ENCODE results near the gene GUCY2F.
A peak's percentile ranks its signal among the peaks of the same experiment; 100 is the strongest.

Gene GUCY2F

GRCh38 chrX:109481986-109482385 is at the start of gene GUCY2F:
Gene GUCY2F, minus strand, starts transcription at chrX:109482086. Its CDS starts 6,150 bp downstream, at chrX:109475936.
- FAIRE-seq, result no peak

DNA sequence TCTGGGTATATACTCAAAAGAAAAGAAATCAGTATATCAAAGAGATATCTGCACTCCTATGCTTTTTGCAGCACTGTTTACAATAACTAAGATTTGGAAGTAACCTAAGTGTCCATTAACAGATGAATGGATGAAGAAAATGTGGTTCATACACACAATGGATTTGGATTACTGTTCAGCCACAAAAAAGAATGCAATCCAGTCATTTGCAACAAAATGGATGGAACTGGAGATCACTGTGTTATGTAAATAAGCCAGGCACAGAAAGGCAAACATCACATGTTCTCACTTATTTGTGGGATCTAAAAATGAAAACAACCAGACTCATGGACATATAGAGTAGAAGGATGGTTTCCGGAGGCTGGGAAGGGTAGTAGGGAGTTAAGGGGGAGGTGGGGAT is 37.1 kb upstream of the GUCY2F start:
- no peak for FAIRE-seq

DNA sequence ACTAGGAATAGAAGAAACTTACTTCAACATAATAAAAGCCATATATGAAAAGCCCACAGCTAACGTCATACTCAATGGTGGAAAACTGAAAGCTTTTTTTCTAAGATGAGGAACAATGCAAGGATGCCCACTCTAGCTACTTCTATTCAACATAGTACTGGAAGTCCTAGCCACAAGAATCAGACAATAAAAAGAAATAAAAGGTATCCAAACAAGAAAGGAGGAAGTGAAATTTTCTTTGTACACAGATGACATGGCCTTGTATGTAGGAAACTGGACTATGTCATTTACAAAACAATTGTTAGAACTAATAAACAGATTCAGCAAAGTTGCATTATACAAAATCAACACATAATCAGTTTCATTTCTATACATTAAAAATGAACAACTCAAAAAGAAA is 29.2 kb upstream of the GUCY2F start:
- no peak for FAIRE-seq

DNA sequence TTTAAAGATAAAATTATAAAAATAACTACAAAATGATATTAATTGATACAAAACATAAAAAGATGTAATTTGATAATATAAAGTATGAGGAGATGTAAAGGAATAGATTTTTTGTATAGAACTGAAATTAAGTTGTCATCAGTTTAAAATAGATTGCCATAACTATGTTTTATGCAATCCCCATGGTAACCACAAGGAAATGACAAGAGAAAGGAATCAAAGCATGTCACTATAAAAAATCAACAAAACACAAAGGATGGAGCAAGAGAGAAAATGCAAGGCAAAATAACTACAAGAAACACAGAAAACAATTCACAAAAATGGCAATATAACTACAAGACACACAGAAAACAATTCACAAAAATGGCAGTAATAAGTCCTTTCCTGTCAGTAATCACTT is 27.0 kb upstream of the GUCY2F start:
- FAIRE-seq, result no peak

DNA sequence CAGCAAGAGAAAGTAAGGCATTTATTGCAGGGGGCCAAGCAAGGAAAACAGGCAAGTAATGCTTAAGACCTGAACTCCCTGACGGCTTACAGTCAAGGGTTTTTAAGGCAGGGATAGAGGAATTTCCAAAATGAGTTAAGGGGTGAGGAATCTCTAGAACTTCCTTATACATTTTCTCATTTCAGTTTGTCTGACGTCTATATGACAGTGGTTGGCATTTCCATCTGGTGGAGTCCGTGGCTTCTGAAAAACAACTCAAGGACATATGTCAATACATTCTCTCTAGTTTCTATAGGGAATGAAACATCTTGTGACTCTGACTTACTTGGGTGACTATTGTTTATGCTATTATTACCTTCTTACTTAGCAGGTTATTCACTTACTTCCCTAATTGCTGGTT is 19.3 kb upstream of the GUCY2F start:
- no peak for FAIRE-seq

- no peak for FAIRE-seq
Measured at GRCh38 chrX:109498434-109498833, 16.5 kb upstream of the GUCY2F start.

DNA sequence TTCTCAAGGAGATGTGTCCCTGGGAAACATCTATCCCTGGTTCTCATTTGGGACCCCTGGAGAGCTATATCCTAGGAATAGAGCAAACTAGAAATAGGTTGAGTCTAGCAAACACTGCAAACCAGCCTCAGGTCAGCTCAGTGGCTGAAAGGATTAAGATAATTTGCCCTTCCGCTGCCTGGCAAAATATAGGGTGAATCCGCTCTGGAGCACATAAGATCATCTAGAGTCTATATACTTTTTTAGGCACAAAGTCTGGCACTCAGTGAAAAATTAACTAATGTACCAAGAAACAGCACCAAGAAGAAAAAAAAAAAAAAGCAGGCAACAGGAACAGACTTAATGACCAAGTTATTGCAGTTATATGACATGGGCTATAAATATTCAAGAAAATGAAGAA is 7.3 kb upstream of the GUCY2F start:
- no peak for FAIRE-seq

GRCh38 chrX:109487640-109488039 is 5.8 kb upstream of the GUCY2F start:
- FAIRE-seq, result no peak

- peak; percentile 97 for FAIRE-seq
Measured at GRCh38 chrX:109485470-109486340, 3.8 kb upstream of the GUCY2F start.

DNA sequence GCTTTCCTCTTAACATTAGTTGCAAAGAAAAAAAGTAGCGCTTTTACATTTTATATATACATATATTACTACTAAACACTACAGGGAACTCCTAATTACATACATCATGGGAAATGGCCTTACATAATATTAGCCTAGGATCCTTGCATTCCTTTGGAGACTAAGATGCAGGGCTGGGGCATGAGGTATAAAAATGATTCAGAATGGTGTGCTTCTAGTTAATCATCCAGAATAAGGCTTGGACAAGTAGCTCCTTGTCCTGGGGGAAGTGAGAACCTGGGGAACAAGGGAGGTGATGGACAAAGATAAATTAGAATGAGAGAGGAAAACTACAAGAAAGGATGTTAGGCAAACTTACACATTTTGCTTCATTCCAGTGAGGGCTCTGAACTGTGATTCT is 3.0 kb upstream of the GUCY2F start:
- FAIRE-seq, result no peak

DNA sequence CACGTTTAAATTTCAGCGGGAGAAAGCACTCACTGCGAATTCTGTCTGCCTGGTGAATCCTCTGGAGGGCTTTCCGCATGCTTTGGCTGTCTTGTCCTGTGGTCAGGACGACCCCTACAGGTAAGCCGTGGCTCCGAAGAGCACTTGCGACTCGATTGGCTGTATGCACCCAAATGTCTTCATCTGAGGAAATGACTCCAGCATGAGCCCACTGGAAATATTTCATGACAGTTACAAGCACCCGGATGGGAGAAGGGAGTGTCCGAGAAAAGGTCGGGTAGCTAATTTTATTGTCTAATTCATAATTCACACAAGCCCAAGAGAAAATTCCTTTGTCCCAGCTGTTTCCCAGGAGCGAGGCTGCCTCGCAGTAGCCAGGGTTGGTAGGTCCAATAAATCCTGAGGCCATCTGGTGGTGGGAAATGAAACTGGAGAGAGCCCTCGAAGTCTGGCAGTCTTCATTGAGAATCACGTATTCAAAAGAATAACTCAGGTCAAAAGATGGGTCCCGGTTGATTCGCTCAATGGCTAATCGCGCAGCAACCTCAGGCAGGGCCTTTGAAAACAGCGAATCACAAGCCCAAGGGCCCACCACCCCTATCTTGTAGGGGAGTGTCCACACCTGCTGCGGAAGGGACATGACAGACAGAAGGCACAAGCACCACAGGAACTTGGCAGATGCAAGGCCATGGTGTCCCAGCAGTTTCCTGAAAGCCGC is 6.6 kb downstream of the GUCY2F start:
- FAIRE-seq, result peak; percentile 51

DNA sequence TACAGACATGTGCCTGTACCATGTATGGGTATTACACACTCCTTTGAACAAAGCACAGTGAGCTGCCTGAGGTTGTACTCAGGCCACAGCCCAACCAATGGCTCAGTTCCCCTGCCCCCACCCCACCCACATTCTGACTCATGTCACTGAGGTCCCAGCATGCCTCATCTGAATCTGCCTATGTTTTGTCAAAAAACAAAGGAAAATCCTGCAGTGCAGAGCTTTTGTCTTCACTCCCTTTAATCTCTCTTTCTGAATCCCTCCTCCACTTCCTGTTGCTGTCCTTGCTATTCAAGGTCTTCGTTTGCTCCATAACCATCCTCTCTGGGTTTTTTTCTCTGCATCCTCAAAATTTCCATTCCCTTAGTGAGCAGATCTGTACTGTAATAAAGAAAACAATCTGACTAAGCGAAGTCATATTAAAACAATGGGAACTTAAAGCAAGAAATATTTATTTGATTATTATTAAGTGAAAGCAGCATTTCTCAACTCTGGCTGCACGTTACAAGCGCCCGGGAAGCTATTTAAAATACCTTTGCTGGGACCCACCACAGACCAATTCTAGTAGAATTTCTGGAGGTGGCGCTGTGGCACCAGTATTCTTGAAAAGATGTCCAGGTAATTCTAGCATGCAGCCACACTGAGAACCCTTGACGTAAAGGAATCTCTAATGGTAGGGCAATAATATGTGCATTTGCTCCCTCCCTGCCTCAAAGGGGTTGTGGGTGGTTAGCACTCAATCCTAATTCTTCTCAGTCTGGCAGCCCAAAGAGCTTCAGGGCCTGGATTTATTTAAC is 8.7 kb downstream of the GUCY2F start:
- FAIRE-seq, result no peak

- no peak for FAIRE-seq
Measured at GRCh38 chrX:109464231-109464630, 17.7 kb downstream of the GUCY2F start.

- no peak for FAIRE-seq
Measured at GRCh38 chrX:109463784-109464183, 18.1 kb downstream of the GUCY2F start.

DNA sequence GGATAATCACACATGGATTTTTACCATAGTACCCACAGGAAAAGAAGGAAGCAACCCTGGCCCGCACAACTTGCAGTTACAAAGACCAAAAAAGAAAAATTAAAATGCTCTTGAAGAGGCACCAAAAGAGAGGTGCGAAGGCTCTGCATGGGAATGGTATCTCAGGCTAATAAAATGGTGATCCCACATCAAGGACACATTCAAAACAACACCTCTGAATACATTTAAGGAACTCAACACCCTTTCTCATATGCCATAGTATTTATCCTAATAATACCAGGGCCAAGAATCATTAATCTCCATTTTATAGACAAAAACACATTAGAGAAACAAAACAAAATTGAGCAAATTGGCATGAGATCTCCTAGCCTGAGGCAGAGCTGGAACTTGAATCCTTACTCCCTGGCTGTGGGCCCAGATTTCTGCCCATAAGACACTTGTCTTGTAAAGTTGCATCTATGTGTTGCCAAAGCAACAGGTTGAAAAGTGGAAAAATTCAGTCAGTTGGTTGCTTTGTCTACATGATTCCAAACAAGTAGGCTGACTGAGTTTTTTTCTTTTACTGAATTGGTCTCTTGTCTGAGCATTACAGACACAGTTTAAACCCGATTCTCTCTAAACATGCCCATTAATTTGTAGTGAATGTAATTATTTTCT is 33.5 kb downstream of the GUCY2F start:
- FAIRE-seq, result no peak

DNA sequence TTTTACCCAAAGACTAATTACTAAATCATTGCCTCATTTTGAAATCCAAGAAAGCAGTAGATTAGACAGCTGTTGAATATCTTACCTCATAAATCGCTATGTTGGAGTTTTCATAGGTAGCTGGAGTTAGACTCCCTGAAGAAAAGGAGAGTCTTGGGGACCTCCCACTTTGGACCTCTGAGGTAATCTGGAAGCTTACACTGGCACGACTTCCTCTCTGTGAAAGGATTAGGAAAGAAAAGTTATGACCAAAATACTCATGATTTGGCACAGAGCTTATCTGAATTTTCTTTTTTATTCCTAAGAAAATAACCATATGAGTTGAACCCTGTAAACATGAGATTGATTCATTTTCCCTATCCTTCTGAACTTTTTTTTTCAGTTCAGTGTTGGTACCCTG is 40.6 kb downstream of the GUCY2F start:
- FAIRE-seq, result no peak

DNA sequence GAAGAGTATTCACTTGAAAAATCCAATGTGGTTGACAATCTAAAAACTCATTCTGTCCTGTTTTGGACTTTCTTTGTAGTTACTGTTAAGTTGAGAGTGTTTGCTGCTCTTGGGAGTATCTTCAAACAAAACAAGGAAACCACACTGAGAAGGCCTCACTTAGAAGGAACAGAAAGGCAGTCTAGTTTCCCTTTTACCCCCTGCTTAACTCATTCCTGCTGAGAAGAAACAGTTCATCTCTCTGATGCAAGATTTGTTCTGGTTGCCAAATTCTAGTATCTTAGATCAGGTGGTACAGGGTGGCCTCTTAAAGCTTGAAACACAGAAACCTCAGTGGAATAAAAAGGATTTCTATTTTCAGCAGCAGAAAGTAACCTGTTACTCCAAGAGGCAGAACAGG is 41.4 kb downstream of the GUCY2F start:
- no peak for FAIRE-seq

DNA sequence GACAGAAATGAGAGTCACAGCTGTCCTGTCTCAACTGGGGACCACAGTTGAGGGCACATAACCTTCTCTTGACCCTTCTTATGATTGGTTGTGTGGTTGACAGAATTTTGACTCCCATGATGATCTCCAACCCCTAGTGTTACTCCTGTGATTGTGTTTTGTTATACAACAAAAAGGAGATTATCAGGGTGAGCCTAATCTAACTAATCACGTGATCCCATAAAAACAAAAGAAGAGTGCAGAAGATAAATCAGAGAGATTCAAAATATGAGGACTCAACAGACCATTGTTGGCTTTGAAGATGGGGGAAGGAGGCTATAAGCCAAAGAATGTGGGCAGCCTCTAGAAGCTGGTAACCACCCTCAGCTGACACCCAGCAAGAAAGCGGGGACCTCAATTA is 72.7 kb downstream of the GUCY2F start:
- FAIRE-seq, result no peak

DNA sequence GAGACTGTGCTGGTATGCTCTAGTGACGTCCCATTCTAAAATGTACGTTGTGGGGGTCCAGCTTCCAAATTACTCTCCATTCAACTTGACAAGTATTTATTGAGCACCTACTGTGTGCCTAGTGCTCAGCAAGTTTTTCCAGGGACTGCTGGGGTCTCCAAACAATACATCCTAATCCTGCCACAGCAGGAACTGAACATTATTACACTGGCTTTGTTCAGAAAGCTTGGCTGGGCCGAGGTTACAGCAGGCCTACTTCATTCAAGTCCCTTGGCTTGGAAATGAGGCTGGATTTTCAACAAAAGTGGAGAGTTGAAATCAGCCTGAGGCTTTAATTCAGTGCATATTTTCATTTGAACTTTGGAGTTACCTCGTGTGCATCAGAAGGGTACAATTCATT is 78.0 kb downstream of the GUCY2F start:
- no peak for FAIRE-seq

DNA sequence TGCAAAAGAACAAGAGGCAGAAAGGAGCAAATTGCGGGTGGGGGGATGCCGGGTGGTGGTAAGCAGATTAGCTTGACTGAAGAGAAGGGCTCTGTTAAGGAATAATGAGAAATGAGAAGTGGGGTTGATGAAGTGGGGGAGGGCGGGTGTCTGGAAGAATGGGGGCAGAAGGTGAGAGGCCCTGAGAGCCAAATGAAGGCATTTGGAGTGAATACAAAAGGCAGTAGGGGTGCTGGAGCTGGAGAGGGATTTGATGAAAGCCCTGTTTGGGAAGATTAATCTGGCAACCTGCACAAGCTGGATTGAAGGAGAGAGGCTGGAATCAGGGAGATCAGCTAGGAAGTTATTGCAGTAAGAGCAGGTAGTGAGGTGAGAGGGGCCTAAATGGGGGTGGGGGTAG is 82.1 kb downstream of the GUCY2F start:
- FAIRE-seq, result no peak

GRCh38 chrX:109398833-109399232 is 83.1 kb downstream of the GUCY2F start:
- FAIRE-seq, result no peak

- FAIRE-seq, result no peak
Measured at GRCh38 chrX:109398061-109398460, 83.8 kb downstream of the GUCY2F start.

DNA sequence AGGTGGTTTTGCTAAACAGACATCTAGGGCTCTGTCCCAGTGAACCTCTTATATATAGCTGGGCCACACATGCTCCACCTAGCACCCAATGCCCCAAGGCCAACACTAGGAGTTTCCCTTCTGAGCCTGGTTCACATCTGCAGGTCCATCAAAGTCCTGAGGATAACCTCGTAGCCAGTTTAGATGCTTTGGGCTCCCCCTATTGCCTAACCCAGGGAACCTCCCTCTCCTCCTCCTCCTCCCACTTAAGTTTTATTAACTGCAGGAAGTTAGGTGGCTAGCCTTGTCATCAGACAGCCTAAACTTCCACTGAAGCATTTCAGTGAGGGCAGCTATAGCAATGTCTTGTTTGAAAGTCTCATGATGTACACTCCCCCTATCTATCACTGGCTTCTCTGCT is 88.0 kb downstream of the GUCY2F start:
- no peak for FAIRE-seq
